ENCODE measurements around the gene FBXL5. TPM values are rescaled to one million over a fixed set of nuclear protein-coding genes. Genes with fewer than 3 reads are reported as not detected.

The FBXL5 gene
- total and polyA plus RNA-seq, 2 of the 13 experiments (the other 11 are each of a cell fraction or from before 2014, with no cell fraction given): 17.4 to 45.3 TPM

DNA sequence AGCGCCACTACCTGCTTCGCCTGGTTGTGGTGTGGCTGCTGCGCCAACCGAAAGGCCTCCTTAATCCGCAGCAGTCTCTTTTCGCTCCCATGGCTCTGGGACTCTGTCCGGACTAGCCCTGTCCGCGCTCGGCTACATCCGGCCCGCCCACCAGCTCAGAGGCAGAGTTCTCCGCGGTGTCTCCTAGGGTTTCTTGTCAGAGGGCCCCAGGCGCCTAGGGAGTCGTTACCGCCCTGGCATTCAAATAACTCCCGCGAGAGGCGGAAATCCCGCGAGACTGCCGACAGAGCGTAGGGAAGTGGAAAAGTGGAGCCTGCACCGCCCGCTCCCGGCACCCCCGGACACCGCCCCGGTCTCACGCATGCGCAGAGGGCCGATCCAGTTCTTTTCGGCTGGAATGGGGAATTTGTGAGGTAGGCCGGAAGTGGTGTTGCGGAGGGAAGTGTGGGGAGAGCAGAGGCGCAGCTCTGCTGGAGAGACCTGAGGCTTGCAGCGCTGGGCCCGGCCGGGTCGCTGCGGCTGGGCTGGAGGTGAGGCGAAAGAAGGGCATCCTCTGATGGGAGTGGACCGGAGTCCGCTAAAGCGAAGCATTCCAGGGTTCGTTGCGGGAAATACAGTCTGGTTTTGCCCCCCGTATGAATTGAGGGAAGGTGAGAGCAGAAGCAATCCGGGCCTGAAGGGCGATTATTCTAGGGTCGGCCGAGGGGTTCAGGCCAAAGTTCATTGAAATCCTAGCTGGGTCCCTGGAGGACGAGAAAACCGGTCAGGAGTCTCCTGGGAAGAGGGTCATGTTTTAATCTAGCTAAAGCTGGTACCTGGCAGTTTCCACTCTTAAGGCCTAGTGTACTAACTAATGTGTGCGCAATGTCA is 26.4 kb upstream of the FBXL5 start, which contains the start of gene FAM200B (continued):
- TF ChIP-seq, protein P1, sequence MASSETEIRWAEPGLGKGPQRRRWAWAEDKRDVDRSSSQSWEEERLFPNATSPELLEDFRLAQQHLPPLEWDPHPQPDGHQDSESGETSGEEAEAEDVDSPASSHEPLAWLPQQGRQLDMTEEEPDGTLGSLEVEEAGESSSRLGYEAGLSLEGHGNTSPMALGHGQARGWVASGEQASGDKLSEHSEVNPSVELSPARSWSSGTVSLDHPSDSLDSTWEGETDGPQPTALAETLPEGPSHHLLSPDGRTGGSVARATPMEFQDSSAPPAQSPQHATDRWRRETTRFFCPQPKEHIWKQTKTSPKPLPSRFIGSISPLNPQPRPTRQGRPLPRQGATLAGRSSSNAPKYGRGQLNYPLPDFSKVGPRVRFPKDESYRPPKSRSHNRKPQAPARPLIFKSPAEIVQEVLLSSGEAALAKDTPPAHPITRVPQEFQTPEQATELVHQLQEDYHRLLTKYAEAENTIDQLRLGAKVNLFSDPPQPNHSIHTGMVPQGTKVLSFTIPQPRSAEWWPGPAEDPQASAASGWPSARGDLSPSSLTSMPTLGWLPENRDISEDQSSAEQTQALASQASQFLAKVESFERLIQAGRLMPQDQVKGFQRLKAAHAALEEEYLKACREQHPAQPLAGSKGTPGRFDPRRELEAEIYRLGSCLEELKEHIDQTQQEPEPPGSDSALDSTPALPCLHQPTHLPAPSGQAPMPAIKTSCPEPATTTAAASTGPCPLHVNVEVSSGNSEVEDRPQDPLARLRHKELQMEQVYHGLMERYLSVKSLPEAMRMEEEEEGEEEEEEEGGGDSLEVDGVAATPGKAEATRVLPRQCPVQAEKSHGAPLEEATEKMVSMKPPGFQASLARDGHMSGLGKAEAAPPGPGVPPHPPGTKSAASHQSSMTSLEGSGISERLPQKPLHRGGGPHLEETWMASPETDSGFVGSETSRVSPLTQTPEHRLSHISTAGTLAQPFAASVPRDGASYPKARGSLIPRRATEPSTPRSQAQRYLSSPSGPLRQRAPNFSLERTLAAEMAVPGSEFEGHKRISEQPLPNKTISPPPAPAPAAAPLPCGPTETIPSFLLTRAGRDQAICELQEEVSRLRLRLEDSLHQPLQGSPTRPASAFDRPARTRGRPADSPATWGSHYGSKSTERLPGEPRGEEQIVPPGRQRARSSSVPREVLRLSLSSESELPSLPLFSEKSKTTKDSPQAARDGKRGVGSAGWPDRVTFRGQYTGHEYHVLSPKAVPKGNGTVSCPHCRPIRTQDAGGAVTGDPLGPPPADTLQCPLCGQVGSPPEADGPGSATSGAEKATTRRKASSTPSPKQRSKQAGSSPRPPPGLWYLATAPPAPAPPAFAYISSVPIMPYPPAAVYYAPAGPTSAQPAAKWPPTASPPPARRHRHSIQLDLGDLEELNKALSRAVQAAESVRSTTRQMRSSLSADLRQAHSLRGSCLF (CRISPR knock-in tag; IDR thresholded peaks at IDR 0.05; ENCODE audit: borderline replicate concordance): no peak
- TF ChIP-seq, protein P2, sequence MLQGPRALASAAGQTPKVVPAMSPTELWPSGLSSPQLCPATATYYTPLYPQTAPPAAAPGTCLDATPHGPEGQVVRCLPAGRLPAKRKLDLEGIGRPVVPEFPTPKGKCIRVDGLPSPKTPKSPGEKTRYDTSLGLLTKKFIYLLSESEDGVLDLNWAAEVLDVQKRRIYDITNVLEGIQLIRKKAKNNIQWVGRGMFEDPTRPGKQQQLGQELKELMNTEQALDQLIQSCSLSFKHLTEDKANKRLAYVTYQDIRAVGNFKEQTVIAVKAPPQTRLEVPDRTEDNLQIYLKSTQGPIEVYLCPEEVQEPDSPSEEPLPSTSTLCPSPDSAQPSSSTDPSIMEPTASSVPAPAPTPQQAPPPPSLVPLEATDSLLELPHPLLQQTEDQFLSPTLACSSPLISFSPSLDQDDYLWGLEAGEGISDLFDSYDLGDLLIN (CRISPR knock-in tag; IDR thresholded peaks at IDR 0.05; ENCODE audit: borderline replicate concordance): no peak; the same call in 1 of the 2 replicates
- TF ChIP-seq RAD51 (IDR thresholded peaks at IDR 0.05; ENCODE audit: borderline replicate concordance) (no peak), GATAD2A (CRISPR knock-in tag; IDR thresholded peaks at IDR 0.05) (peak; percentile 28), ZNF354B (CRISPR knock-in tag; IDR thresholded peaks at IDR 0.05) (no peak), ZFP1 (CRISPR knock-in tag; IDR thresholded peaks at IDR 0.05) (0 out of 2 replicates have a peak, but pooled peaks have one; percentile 42), ZNF839 (CRISPR knock-in tag; IDR thresholded peaks at IDR 0.05; ENCODE audit: borderline replicate concordance) (no peak), ZBTB20 (CRISPR knock-in tag; IDR thresholded peaks at IDR 0.05; ENCODE audit: borderline replicate concordance, low read depth) (peak; percentile 52; the same call in 1 of the 2 replicates), MTA1 (CRISPR knock-in tag; IDR thresholded peaks at IDR 0.05; ENCODE audit: borderline replicate concordance) (peak; percentile 11; the same call in 1 of the 2 replicates), NFATC3 (CRISPR knock-in tag; IDR thresholded peaks at IDR 0.05) (peak; percentile 70; the same call in 1 of the 2 replicates), ZNF367 (CRISPR knock-in tag; IDR thresholded peaks at IDR 0.05; ENCODE audit: borderline replicate concordance) (no peak), ELF4 (CRISPR knock-in tag; IDR thresholded peaks at IDR 0.05; ENCODE audit: borderline replicate concordance) (peak; percentile 81; the same call in 1 of the 2 replicates), ZNF264 (CRISPR knock-in tag; IDR thresholded peaks at IDR 0.05) (0 out of 2 replicates have a peak, but pooled peaks have one; percentile 79), ZNF335 (CRISPR knock-in tag; IDR thresholded peaks at IDR 0.05) (0 out of 2 replicates have a peak, but pooled peaks have one; percentile 28), SMYD3 (CRISPR knock-in tag; IDR thresholded peaks at IDR 0.05) (0 out of 2 replicates have a peak, but pooled peaks have one; percentile 32), MYNN (CRISPR knock-in tag; IDR thresholded peaks at IDR 0.05; ENCODE audit: low read depth) (peak; percentile 68; the same call in 1 of the 2 replicates), HNRNPUL1 (IDR thresholded peaks at IDR 0.05; ENCODE audit: low read depth, low read length) (no peak), ZNF788 (CRISPR knock-in tag; IDR thresholded peaks at IDR 0.05; ENCODE audit: borderline replicate concordance) (peak; percentile 81; the same call in 1 of the 2 replicates), BRD4 (CRISPR knock-in tag; IDR thresholded peaks at IDR 0.05) (peak; percentile 71)
- TF ChIP-seq, protein P3, sequence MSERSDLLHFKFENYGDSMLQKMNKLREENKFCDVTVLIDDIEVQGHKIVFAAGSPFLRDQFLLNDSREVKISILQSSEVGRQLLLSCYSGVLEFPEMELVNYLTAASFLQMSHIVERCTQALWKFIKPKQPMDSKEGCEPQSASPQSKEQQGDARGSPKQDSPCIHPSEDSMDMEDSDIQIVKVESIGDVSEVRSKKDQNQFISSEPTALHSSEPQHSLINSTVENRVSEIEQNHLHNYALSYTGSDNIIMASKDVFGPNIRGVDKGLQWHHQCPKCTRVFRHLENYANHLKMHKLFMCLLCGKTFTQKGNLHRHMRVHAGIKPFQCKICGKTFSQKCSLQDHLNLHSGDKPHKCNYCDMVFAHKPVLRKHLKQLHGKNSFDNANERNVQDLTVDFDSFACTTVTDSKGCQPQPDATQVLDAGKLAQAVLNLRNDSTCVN (CRISPR knock-in tag; IDR thresholded peaks at IDR 0.05; ENCODE audit: borderline replicate concordance): peak; percentile 33; the same call in 1 of the 2 replicates
